ENCODE measurements around the gene SLCO2A1.

Gene SLCO2A1

DNA sequence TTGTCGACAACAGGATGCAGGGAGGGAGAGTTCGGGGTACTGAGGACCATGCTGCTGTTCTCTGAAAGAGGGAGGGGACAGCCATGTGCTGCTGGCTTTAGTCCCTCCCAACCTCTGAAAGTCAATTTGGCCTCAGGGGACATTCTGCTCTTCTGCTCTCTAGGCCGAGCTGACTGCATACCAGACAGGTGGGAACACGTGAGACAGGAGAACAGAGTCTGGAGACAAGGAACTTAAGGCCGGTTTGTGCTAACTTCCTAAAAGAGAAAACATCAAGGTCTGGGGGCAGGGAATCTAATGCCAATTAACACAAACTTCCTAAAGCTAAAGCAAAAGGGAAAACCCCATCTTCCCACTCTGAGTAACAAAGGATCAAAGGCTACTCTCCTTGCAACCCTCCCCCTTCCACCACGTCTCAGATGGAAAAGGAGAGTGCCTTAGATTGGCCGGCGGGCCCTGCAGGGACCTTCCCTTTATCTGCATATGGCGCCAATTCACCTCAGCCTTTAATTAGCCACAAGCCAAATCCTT lies 41.0 kb downstream of the SLCO2A1 start:
- H3K27me3 Mint-ChIP-seq: peaks cover 6% of the 10 kb centered on the region
- no peaks in the 10 kb centered on the region for H3K9me3 Mint-ChIP-seq
- ATAC-seq: no peak
- no peak overlapping the region for H3K4me3 Mint-ChIP-seq
- H3K4me1 Mint-ChIP-seq: peaks cover 11% of the 10 kb centered on the region
- no peak overlapping the region for H3K27ac Mint-ChIP-seq
- no peak for DNase-seq

- Mint-ChIP-seq H3K4me3 (no peak overlapping the region), H3K9me3 (no peaks in the 10 kb centered on the region), H3K4me1 (peaks cover 11% of the 10 kb centered on the region), H3K27ac (peak overlapping the region in 1 of 2 donors; percentile 2), H3K27me3 (peaks cover 6% of the 10 kb centered on the region)
- ATAC-seq: no peak
- DNase-seq: no peak
Measured at GRCh38 chr3:133987948-133988484, 41.7 kb downstream of the SLCO2A1 start.

GRCh38 chr3:133987136-133987535 lies 42.6 kb downstream of the SLCO2A1 start:
- Mint-ChIP-seq H3K4me3 (no peak overlapping the region), H3K27me3 (peaks cover 6% of the 10 kb centered on the region), H3K27ac (no peak overlapping the region), H3K9me3 (no peaks in the 10 kb centered on the region), H3K4me1 (peaks cover 11% of the 10 kb centered on the region)
- ATAC-seq: no peak
- no peak for DNase-seq

GRCh38 chr3:133986311-133986710 lies 43.4 kb downstream of the SLCO2A1 start:
- Mint-ChIP-seq H3K9me3 (no peaks in the 10 kb centered on the region), H3K27me3 (peaks cover 6% of the 10 kb centered on the region), H3K4me3 (no peak overlapping the region), H3K4me1 (peaks cover 11% of the 10 kb centered on the region), H3K27ac (no peak overlapping the region)
- ATAC-seq (no peak), DNase-seq (no peak)

DNA sequence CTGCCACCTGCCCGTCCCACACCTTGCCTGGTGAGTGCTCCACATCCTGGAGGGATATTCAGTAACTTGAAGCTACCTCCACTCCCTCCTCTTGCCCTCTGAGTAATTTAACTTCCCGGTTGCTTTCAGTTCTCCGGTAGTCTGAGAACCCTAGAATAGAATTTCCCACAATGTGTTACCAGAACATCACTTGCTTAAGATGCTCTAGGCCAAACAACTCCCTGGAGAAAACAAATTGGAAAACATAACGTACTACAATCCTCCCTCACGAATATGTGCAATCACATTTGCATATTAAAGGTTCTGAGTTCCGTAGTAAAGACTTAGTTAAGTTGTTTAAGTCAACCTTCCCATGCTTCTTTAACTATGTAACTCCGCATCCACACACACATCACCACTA lies 44.8 kb downstream of the SLCO2A1 start:
- no peak for ATAC-seq
- Mint-ChIP-seq H3K27ac (no peak overlapping the region), H3K4me1 (peaks cover 11% of the 10 kb centered on the region), H3K9me3 (no peaks in the 10 kb centered on the region), H3K27me3 (peaks cover 6% of the 10 kb centered on the region), H3K4me3 (no peak overlapping the region)
- no peak for DNase-seq

- Mint-ChIP-seq H3K9me3 (no peaks in the 10 kb centered on the region), H3K27me3 (peaks cover 6% of the 10 kb centered on the region), H3K4me1 (peaks cover 11% of the 10 kb centered on the region), H3K4me3 (no peak overlapping the region), H3K27ac (peak overlapping the region in 1 of 2 donors; percentile 50)
- DNase-seq (no peak), ATAC-seq (no peak)
Measured at GRCh38 chr3:133983576-133984560, 45.9 kb downstream of the SLCO2A1 start.

DNA sequence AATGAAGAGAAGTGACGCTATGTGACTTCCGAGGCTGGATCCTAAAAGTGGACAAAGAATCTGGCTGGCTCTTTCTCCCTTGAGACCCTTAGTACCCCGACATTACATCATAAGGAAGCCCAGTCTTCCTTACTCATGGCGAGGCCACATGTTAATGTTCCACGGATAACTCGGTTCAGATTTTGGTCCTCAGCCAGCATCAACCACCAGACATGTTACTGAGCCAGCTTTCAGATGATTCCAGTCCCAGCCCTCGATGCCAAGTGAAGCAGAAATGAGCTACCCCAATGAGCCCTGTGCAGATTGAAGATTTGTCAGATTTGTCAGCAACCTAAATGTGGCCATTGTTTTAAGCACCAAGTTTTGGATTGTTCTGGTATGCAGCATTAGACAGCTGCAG lies 46.6 kb downstream of the SLCO2A1 start:
- no peaks in the 10 kb centered on the region for H3K9me3 Mint-ChIP-seq

GRCh38 chr3:133980550-133980949 lies 49.2 kb downstream of the SLCO2A1 start:
- H3K4me1 Mint-ChIP-seq: no peaks in the 10 kb centered on the region

More for the DNA sequence above, 46.6 kb downstream of the SLCO2A1 start:
- no peak overlapping the region for H3K27ac Mint-ChIP-seq
- no peak for ATAC-seq
- H3K27me3 Mint-ChIP-seq: peaks cover 6% of the 10 kb centered on the region
- no peak for DNase-seq
- peaks cover 11% of the 10 kb centered on the region for H3K4me1 Mint-ChIP-seq
- H3K4me3 Mint-ChIP-seq: no peak overlapping the region

DNA sequence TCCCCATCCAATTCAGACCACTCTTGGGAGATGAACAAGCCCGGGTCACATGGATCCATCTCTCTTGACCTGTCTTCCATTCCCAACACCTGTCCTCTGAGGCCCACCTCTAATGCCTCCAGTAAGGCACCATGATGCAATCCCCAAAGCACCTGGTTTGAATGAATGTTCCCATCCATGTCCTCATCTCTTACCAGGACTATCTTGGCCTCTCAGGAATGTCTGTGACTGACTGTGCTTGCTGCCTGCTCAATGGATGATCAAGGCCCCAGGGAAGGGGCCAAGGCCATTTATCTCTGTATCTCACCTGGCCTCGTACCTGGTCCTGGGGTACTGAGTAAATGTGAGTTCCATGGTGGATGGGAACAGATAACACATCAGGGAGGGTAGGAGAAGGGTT lies 49.7 kb downstream of the SLCO2A1 start:
- H3K27me3 Mint-ChIP-seq: no peaks in the 10 kb centered on the region
- no peak for ATAC-seq

More at GRCh38 chr3:133980550-133980949, 49.2 kb downstream of the SLCO2A1 start:
- Mint-ChIP-seq H3K4me3 (no peak overlapping the region), H3K27ac (no peak overlapping the region), H3K27me3 (no peaks in the 10 kb centered on the region), H3K9me3 (no peaks in the 10 kb centered on the region)
- ATAC-seq (no peak), DNase-seq (no peak)

GRCh38 chr3:133979553-133979952 lies 50.2 kb downstream of the SLCO2A1 start:
- H3K4me1 Mint-ChIP-seq: no peaks in the 10 kb centered on the region
- DNase-seq (no peak), ATAC-seq (peak; percentile 18)
- H3K9me3 Mint-ChIP-seq: no peaks in the 10 kb centered on the region
- no peaks in the 10 kb centered on the region for H3K27me3 Mint-ChIP-seq
- no peak overlapping the region for H3K4me3 Mint-ChIP-seq
- no peak overlapping the region for H3K27ac Mint-ChIP-seq

More for the DNA sequence above, 49.7 kb downstream of the SLCO2A1 start:
- Mint-ChIP-seq H3K9me3 (no peaks in the 10 kb centered on the region), H3K27ac (no peak overlapping the region), H3K4me1 (no peaks in the 10 kb centered on the region), H3K4me3 (no peak overlapping the region)
- no peak for DNase-seq

DNA sequence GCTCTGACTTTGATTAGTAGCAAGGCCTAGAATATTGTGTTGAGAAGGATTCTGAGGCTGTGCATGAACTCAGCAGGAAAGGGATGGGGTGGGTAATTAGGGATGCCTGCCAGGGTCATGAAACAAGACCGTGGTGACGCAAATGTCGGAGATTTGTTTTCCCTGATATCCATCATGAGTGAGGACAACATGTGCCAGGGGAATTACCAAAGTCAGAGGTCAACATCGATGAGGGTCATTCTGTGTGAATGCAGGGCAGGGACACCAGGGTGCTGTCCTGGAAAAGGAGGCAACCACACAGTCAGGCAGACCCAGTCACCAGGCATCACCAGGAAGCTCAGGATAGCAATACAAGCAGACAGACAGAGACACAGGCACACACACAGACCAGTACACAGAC lies 52.2 kb downstream of the SLCO2A1 start:
- H3K4me1 Mint-ChIP-seq: no peaks in the 10 kb centered on the region
- ATAC-seq: no peak
- H3K9me3 Mint-ChIP-seq: peaks cover 0 to 2% of the 10 kb centered on the region in 2 donors
- H3K4me3 Mint-ChIP-seq: no peak overlapping the region
- no peaks in the 10 kb centered on the region for H3K27me3 Mint-ChIP-seq
- peak overlapping the region in 1 of 2 donors; percentile 75 for H3K27ac Mint-ChIP-seq
- DNase-seq: no peak

GRCh38 chr3:133973249-133973980 lies 56.3 kb downstream of the SLCO2A1 start:
- H3K4me1 Mint-ChIP-seq: no peaks in the 10 kb centered on the region
- H3K27ac Mint-ChIP-seq: no peak overlapping the region
- peaks cover 12 to 16% of the 10 kb centered on the region in 2 donors for H3K9me3 Mint-ChIP-seq
- H3K27me3 Mint-ChIP-seq: no peaks in the 10 kb centered on the region
- no peak overlapping the region for H3K4me3 Mint-ChIP-seq
- DNase-seq (no peak), ATAC-seq (no peak)

DNA sequence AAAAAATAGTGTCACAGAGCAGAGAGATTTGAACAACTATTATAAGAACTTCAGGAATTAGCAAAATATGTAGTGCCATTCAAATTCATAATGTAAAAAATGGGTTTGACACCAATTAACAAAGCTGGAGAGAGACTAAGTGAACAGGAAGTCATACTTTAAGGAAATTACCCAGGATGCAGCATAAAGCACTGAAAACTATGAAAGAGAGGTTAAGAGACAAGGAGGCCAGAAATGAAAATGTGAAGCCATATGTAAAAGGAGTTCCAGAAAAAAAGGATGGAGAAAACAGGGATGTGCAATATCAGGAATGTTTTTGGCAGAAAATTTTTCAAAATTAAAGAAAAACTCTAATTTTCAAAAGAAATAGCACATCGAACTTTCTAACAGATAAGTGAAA lies 57.6 kb downstream of the SLCO2A1 start:
- Mint-ChIP-seq H3K4me3 (no peak overlapping the region), H3K27me3 (no peaks in the 10 kb centered on the region)
- no peak for DNase-seq

DNA sequence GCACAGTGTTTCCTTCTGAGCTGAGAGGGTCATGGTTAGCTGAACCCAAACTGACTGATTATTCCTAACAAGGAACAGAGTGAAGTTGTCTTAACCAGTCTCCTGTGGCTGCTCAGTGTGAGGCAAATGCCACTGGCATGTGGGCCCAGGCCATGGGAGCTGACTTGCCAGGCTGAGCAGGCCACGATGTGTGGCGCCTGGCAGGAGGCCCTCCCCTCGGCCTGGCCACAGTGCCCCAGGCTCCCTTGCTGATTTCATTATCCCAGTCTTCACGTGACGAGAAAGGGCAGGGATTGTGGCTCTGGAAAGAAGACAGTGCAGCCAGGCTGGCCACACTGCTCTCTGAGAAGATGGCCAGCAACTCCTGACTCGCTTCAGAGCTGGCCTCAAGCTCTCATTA lies 58.8 kb downstream of the SLCO2A1 start:
- H3K4me1 Mint-ChIP-seq: no peaks in the 10 kb centered on the region
- ATAC-seq (no peak), DNase-seq (no peak)
- H3K27me3 Mint-ChIP-seq: no peaks in the 10 kb centered on the region
- H3K4me3 Mint-ChIP-seq: no peak overlapping the region
- peaks cover 12 to 16% of the 10 kb centered on the region in 2 donors for H3K9me3 Mint-ChIP-seq
- no peak overlapping the region for H3K27ac Mint-ChIP-seq

More for the DNA sequence above, 57.6 kb downstream of the SLCO2A1 start:
- ATAC-seq: no peak
- Mint-ChIP-seq H3K9me3 (peaks cover 12 to 16% of the 10 kb centered on the region in 2 donors), H3K27ac (no peak overlapping the region), H3K4me1 (no peaks in the 10 kb centered on the region)

- no peak overlapping the region for H3K27ac Mint-ChIP-seq
- no peaks in the 10 kb centered on the region for H3K27me3 Mint-ChIP-seq
Measured at GRCh38 chr3:133970339-133970738, 59.4 kb downstream of the SLCO2A1 start.

More at GRCh38 chr3:133970339-133970738, 59.4 kb downstream of the SLCO2A1 start:
- H3K4me3 Mint-ChIP-seq: no peak overlapping the region
- DNase-seq: no peak
- no peaks in the 10 kb centered on the region for H3K4me1 Mint-ChIP-seq
- ATAC-seq: no peak
- H3K9me3 Mint-ChIP-seq: peaks cover 12 to 16% of the 10 kb centered on the region in 2 donors

Data from stimulated activated naive CD8-positive, alpha-beta T cell treated with anti-CD3 and anti-CD28 coated beads, Interleukin-15, amount 100 ng/mL, for 72 hours (primary cell).